ENCODE results near the gene TOM1L2.
"Not testable (repeated sequence)": the region's sequence is repeated elsewhere in the genome, so short reads cannot be mapped to it uniquely, and the experiment has no call there.

Gene TOM1L2

DNA sequence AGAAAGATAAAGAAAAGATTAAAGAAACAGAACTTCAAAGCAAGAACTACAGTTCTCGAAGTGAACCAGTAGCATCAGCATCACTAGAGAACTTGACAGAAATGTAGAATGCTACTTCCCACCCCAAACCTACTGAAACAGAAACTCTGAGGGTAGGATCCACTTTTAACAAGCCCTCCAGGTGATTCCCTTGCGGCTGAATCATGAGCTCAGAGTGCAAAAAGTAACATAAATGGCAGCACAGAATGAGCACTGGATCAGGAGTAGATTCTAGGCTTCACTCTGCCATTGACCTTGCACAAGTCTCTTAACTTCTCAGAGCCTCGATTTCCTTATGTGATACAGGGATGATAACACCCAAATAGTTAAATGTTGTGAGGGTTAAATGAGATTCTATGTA lies 5.8 kb downstream of the TOM1L2 start:
- peak; percentile 71 to 86 for ATAC-seq

DNA sequence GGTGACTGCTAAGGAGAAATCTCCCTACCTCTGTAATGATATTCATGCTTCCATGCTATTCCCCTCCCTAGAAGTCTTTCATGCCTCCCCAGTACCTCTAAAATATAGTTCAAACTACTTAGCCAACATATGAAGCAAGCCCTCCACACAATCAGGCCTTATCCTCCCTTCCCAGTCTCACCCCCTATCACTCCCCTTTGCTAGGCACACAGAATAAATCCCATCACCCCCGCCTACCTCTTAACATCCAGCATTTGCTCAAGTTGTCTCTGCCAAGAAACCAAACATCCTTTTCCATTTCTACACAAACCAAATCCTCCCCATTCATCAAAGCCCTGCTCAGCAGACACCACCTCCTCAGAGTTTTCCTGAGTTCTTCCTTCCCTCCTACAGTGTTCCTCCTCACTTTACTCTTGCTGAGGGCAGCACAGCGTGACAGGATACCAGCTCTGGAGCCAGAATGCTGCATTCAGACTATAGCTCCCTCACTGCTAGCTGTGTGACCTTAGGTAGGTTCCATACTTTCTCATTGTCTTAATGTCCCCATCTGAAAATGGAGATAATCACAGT lies 7.0 kb downstream of the TOM1L2 start:
- ATAC-seq, result no peak

DNA sequence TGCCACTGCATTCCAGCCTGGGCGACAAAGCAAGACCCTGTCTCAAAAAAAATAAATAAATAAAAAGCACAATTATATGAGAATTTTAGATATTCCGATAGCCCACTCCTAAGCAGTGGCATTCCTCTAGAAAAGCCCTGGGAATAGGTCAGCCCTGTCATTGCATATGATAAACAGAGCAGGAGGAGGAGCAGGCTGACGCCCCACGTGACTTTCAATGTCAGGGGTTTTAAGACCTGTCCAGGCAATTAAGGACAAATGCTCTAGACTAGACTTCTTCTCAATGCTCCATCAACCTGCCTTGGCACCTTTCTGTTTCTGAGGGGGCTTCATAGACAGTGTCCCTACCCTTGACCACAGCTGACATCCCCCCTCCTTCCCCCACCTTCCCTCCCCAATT lies 7.5 kb downstream of the TOM1L2 start:
- ATAC-seq, result no peak

DNA sequence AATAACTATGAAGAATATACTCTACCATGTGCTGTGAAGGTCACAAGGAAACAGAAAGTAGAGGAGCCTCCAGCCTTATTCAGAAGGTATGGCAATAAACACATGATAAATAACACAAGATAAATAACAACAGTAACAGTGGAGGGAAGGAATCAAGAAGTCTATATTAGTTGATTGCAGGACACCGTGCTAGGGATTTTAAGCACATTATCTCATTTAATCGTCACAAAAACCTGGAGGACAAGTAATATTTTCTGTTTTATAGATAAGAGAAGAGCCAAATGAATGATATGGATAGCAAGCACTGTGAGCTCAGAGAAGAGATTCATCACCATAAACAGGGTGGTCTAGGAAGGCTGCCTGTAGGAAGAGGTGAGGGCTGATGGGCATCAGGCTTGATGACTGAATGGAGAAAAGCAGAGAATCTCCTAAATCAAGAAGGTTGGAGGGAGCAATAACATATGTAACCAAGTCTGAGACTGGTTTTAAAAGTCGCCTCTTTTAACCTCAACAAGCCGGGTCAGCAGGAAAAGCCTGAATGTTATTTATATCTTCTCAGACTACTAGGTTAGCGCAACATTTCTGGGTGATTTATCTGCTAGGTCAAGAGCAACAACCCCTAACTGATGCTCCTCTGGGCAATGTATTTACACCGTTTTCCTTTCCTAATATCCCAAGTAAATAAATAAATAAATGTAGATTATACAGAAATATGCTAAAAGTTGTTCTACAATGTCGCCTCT lies 8.3 kb downstream of the TOM1L2 start:
- no peak for ATAC-seq

DNA sequence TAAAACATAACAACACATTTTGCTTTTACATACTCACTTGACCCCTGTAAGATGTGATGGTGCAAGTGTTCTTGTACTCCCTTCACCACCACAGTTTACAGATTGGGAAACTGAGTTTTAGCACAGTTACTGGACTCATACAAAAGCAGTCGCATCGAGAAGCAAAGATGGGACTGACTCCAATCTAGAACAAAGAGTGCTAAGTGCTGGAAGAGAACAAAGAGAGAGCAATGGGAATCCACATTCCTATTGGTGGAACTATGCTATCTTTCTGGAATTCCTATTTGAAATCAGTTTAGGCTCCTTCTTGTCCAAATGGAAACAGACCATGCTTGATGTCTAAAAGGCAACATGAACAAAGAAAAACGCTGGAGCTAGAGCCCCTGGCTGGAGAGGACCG lies 9.1 kb downstream of the TOM1L2 start:
- ATAC-seq, result no peak

DNA sequence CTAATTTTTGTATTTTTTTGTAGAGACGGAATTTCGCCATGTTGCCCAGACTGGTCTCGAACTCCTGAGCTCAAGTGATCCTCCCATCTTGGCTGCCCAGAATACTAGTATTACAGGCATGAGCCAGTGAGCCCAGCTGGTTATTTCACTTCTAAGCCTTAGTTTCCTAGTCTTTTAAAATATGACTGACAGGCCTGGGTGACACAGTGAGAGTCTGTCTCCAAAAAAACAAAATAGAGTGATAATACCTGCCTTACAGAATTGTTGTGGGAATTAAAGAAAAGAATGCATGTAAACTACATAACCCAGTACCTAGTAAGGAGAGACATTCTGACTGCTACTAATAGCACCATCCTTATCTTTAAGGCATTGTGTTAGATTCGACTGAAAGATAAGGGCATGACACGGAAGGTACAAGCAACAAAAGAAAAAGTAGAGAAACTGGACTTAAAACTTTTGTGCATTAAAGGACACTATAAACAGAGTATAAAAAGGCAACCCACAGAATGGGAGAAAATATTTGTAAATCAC lies 11.6 kb downstream of the TOM1L2 start:
- ATAC-seq, result no peak

DNA sequence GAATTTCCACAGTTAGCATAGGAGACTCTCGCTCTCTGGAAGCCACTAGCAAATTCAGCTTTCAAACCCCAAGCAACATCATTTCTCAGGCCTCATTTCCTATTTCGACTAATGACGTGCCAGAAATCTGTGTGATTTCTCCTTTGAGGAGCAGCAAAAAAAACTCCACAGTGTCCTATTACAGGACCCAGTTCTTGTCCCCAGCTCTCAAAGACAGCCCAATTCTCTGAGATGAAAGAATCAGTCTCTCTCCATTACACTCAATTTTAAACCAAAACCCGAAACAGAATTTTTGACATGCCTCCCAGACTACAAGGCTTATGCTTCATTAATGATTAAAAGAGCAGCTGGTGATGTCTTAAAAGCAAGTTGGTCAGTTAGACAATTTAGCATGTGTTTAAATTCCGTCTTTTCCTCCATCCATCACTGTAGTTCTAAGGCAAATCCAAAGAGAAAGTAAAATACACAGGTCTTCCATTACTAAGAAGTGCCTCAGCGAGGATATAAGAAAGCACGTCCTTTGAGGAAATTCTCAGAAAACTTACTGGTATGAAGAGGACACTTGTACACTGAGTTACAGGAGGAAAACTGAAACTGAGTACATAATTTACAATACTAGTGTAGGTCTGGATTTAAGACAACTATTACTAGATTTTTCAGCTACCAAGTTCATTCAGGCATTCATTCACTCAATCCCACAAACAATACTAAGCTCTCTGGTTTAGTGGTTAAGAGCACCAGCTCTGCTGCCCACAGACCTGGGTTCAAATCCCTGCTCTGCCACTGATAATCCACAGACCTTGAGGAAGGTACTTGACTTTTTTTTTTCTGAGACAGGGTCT lies 12.5 kb downstream of the TOM1L2 start:
- peak; percentile 42 for ATAC-seq

DNA sequence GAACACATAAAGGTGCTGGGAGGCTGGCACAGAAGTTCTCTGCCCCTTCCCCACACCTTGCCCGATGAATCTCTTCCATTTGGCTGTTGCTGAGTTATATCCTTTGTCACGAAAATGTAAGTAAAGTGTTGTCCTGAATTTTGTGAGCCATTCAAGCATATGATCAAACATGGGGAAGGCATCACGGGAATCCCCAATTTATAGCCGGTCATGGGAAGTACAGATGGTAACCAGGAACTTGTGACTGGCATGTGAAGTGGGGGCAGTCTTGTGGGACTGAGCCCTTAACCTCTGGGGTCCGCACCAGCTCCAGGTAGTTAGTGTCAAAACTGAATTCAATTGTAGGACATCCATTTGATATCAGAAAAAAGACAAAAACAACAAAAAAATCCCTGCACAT lies 13.2 kb downstream of the TOM1L2 start:
- ATAC-seq, result no peak

DNA sequence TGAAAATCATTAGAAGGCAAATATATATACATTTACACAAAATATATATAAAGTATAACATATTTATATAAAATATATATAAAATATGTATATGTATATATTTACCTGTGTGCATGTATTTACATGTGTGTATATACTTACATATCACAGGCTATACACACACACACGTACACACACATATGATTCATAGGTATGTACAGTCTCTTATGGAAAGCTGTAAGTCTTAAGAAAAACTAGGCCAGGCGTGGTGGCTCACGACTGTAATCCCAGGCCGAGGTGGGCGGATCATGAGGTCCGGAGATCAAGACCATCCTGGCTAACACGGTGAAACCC lies 14.7 kb downstream of the TOM1L2 start:
- ATAC-seq, result no peak

DNA sequence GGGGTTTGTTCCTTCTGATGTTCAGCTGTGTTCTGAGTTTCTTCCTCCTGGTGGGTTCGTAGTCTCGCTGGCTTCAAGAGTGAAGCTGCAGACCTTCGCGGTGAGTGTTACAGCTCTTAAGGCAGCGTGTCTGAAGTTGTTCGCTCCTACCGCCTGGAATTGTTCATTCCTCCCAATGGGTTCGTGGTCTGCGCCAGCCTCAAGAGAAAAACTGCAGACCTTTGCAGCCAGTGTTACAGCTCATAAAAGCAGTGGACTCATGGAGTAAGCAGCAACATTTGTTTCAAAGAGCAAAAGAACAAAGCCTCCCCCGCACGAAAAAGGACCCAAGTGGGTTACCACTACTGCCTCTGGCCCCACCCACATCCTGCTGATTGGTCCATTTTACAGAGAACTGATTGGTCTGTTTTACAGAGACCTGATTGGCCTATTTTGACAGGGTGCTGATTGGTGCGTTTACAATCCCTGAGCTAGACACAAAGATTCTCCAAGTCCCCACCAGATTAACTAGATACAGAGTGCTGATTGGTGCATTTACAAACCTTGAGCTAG lies 16.3 kb downstream of the TOM1L2 start:
- ATAC-seq, result not testable (repeated sequence)

DNA sequence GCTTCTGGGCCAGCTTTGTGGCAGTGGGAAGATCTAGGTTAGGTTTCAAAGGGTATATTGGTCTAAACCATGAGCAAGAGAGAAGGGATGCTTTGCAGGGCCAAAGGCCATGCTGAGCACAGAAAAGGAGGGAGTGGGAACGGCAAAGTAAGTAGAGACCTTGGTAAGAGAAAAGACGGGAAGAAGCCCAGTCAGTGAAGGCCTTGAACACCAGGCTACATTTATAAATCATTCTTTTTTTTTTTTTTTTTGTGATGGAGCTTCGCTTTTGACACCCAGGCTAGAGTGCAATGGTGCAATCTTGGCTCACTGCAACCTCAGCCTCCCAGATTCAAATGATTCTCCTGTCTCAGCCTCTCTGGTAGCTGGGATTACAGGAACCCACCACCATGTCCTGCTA lies 18.1 kb downstream of the TOM1L2 start:
- ATAC-seq, result no peak

DNA sequence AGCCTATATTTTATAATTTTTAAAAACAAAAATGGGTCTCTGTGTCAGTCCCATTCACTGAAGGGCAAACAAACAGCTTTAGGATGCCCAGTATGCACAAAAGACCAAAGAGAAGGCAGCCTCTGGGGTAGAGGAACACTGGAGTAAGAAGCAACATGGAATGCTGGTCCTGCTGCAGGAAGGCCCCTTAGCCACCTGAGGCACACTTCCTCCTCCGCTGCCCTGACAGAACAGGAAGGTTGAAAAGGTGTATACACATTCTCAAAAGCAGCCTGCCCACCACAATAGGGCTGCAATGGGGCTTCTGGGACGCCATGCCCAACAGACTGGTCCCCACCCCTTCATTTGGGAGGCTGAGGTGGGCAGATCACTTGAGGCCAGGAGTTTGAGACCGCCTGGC lies 19.5 kb downstream of the TOM1L2 start:
- no peak for ATAC-seq

DNA sequence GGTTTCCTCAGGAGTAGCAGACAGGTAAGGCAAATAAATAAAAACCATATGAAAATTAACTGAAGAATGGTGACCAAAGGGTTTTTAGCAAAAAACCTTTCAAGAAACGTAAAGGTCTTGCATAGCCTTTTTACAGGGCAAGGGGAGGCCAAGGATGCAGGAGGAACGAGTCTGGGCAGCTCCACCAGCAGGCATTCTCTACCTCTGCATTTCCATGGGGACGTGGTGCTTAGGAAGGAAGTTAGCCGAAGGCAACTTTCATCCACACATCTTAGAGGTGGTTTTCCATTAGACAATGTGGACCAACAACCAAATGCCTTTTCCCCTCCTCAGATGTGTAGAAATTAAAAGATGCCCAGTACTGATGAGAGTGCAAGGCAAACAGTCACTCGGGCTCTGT lies 20.7 kb downstream of the TOM1L2 start:
- no peak for ATAC-seq

DNA sequence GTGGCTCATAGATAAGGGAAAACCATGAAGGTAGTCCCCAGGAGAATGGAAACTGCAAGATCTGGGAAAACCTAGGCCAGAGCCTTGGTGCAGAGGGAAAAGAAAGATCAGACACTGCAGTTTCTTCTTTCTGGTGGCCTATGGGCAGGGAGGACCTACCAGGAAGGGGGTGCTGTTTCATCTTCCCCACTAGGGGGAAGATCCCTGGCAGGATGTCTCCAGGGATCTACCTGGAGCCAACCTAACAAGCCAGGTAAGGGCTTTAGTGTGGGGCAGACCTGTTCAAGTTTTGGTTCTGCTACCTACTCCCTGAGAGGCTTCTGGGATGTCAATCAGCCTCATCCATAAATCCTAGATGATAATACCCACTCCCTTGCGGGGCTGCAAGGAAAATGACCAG lies 21.4 kb downstream of the TOM1L2 start:
- no peak for ATAC-seq

DNA sequence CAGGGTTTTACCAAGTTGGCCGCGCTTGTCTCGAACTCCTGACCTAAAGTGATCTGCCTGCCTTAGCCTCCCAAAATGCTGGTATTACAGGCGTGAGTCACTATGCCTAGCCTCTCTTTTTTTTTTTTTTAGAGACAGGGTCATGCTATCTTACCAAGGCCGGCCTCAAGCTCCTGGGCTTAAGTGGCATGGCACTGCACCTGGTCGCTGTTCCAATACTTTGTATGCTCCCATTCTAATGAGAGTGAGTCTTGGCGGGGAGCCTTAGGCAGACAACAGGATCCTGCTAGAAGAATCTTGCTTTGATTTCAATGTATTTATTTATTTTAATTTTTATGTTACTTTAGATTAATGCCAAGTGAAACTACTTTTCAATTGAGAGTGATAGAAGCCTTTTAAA lies 21.9 kb downstream of the TOM1L2 start:
- ATAC-seq, result no peak

DNA sequence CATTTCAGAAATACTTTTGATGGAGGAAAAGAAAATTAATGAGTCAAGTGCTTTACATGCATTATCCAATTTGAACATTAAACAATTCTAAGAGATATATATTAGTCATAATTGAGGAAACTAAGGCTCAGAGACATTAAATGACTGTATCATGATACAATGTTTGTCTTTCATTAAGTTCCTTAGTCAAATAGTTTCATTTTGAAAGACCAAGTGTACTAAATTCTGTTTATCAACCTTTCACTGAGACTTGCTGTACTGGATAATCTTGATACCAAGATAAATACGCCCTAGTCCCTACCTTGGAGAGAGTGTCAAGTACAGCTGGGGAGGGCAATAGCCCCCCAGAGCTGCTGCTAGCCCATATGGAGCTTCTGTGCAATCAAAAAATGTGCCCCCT lies 24.2 kb downstream of the TOM1L2 start:
- peak; percentile 76 to 85 for ATAC-seq

DNA sequence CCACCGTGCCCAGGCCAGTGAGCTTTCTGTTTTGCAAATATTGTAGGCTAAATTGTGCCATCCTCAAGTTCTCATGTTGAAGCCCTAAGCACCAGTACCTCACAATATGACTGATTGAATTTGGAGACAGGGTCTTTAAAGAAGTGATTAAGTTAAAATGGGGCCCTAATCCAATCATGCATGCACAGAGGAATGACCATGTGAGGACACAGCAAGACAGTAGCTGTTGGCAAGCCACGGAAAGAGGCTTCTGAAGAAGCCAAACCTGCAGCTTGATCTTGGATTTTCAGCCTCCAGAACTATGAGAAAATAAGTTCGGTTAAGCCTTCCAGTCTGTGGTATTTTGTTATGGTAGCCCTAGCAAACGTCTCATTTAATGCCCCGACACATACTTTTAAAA lies 24.9 kb downstream of the TOM1L2 start:
- no peak for ATAC-seq

DNA sequence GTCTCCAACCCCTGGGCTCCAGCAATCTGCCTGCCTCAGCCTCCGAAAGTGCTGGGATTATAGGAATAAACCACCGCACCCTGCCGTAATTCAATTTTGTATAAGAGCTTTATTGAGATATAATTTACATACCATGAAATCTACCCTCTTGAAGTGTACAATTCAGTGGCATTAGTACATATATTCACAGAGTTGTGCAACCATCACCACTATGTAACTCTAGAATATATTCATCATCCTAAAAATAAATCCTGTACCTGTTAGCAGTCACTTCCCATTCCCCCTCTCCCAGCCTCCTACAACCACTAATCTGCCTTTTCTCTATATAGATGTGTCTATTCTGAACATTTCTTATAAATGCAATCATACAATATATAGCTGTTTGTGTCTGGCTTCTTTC lies 26.1 kb downstream of the TOM1L2 start:
- no peak for ATAC-seq

DNA sequence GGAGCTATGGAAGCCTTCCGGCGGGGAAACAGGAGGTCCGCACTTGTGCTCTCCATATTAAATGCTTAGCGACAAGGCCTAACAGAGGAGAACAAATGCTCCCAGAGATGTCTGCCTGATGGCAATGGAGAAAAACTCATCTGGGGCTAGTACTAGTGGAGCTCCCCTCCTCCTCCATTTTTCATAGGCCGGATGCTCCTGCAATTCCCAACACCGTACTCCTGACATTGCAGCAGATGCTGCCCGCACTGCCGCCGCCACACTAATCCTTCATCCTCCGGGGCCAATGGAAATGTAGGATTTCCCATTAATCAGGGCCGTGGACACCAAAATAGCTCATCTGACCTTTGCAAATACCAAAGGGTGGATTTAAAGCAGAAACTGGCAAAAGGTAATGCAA lies 27.5 kb downstream of the TOM1L2 start:
- no peak for ATAC-seq

DNA sequence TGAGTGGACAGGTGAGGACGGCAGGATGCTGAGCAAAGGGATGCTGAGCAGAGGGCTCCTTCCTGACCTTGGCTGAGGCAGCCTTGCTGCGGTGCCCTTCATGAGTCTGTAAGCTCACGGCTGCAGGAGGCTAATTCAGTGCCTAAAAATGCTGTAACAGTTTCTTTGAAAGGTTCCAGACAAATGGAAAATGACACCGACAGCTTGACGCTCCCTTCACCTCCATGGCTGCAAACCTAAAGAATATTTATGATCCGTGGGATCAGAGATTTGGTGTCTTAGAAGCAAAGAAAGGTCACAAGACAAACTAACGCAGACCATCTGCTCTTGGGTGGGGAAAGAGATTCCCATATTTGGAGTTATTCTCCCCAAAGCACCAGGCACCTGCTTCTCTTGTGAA lies 28.0 kb downstream of the TOM1L2 start:
- no peak for ATAC-seq

DNA sequence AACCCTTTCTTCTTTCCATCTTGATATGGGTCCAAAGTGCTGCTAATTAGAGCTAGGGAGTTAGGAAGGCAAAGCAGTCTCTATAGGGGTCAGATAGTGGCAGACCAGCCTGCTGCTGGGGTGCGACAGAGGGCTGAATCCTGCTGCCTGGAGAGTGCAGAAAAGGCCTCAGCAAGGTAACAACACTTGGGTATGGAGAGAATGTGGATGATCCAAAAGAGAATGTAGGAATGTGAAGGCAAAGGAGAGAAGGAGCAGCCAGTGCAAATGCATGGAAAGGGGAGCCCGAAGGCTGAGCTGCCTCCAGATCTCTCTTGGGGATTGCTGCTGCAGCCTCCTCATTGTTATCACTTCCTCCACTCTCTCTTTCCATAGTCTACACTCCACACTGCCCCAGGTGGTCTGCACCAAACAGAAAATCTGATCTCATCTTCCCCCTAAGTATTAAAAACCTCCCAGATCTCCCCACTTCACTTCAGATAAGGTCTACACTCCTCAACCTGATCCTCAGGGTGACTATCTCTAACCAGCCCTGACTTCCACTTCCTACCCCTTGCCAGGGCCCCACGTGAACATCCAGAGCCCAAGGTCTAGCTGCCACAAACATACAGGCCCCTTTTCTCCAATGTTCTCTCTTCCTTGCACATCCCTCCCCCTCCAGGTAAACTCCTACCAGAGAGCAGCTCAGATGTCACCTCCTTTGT lies 28.8 kb downstream of the TOM1L2 start:
- no peak for ATAC-seq

DNA sequence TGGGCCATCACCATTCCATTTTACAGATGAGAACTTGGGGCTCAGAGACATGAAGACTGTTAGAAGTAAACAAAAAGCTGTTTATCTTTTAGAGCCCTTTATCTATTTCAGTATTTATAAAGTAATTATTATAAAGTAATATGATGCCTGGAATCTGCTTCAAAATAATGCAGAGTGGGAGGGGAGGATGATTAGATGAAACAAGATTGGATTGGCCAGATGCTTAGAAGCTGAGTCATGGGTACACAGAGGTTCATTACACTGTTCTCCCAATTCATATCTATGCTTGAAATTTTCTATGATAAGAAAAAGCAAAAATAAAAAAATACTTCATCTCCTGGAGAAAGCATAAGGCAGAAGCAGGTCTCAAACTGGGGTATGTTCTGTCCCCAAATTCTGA lies 29.4 kb downstream of the TOM1L2 start:
- no peak for ATAC-seq

DNA sequence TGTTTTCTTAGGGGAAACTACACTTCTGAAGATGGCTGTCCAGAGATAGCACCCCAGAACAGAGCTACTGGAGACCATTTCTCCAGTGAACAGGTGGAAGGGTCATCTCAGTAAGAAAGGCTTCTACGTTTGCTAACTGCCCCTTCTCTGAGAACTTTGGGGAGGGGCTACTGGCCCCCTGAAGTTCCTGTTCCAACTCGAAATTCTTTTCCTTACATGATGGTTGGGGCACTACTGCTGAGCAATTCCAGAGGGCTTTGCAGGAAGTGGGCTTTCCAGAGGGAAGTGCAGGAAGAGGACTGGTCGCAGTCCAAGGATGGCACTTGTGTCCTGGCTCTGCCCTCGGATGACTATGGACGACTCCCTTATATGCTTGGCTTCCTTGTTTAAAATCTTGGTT lies 31.2 kb downstream of the TOM1L2 start:
- no peak for ATAC-seq

Data from activated CD4-positive, CD25-positive, alpha-beta regulatory T cell treated with anti-CD3 and anti-CD28 coated beads, Interleukin-2, amount 50 U/mL, for 24 hours (primary cell).